HG03066 (cell line): ENCODE measurements around the gene SLC44A2.
A peak's percentile ranks its signal among the peaks of the same experiment; 100 is the strongest.

Source experiments
- ATAC-seq: cut with Tn5 transposase; IDR thresholded peaks from one replicate; pipeline ENCODE4 v1.9.1; 2021; ENCODE audit warnings: low read depth; ENCODE audit not compliant: unreplicated experiment

SLC44A2 gene

DNA sequence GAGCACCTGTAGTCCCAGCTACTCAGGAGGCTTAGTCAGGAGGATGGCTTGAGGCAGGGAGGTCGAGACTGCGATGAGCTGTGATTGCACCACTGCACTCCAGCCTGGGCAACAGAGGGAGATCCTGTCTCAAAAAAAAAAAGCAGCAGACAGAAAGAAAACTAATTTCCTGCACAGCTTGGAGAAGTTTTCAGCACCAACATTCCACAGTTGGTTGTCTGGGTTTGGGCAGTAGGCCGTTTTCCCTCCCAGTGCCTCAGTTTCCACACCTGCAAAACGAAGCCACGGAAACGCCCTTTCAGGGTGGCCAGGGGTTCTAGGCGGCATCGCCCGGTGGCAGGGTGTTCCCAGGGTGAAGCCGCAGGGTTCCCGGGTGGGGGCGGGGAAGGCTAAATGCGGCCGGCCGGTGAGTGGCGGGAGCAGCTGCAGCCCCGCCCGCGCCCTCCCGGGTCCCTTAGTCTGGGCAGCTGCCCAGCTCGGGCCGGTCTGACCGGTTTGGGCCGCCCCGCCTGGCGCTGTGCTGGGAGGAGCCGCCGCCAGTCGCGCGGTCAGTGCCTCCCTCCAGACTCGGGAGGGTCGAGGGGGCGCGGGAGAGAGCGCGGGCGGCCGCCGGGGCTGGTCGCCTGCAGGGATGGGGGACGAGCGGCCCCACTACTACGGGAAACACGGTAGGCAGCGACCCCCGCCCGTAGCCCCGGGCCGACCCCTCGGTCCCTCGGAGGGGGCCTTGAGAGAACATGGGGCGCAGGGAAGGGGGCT lies at the start of gene SLC44A2:
Gene SLC44A2 (plus strand): TSS at position 551 of the 759 bp plus-strand sequence. CDS start 81 bp downstream, at position 632.
- ATAC-seq = no peak

DNA sequence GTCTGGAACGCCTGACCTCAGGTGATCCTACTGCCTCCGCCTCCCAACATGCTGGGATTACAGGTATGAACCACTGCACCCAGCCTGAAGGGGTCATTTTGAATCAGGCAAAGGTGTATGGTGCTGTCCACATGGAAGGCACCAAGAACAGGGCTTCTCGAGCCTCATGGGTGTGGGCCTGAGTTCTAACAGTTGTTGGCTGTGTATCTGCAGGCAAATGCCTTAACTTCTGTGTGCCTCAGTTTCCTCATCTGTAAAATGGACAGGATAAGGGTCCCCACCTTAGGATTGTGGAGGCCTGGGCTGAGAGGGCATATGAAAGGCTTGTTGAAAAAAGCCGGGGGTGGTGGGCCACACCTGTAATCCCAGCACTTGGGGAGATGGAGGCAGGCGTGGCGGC lies 47.4 kb upstream of the SLC44A2 start:
- no peak for ATAC-seq

DNA sequence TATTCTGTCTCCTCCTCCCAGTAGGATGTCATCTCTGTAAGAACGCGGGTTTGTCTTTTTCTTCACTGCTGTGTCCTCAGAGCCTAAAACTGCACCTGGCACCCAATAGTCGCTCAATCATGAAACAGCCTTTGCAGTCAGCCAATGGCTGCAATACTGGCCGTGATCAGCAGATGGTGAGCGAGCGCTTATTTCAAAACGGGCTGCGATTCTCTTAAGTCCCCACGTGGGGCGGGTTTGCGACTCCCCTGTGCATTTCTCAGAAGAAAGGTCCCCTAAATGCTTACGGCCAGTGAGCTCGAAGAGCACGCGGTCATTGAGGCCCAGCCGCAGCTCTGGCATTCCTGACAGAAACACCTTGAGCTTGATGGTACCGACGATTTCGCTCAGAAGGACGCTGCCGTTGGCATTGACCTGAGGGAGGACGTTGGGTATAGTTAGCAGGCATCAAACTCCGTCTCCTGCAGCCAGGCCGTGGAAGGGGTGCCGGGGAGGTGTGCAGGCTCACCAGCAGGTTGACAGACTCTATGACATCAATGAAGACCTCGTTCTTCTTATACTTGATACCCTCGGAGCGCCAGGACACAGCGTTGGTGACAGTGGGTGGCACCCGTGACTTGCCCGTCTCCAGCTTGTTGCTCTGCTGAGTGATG lies 44.2 kb upstream of the SLC44A2 start:
- ATAC-seq = no peak

DNA sequence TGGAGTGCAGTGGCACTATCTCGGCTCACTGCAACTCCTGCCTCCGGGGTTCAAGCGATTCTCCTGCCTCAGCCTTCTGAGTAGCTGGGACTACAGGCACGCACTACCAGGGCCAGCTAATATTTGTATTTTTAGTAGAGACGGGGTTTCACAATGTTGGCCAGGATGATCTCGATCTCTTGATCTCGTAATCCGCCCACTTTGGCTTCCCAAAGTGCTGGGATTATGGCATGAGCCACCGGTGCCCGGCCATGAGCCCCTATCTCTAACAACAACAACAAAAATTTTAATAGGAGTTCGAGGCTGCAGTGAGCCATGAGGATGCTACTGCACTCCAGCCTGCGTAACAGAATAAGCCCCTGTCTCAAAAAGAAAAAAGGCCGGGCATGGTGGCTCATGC lies 43.3 kb upstream of the SLC44A2 start:
- no peak for ATAC-seq

DNA sequence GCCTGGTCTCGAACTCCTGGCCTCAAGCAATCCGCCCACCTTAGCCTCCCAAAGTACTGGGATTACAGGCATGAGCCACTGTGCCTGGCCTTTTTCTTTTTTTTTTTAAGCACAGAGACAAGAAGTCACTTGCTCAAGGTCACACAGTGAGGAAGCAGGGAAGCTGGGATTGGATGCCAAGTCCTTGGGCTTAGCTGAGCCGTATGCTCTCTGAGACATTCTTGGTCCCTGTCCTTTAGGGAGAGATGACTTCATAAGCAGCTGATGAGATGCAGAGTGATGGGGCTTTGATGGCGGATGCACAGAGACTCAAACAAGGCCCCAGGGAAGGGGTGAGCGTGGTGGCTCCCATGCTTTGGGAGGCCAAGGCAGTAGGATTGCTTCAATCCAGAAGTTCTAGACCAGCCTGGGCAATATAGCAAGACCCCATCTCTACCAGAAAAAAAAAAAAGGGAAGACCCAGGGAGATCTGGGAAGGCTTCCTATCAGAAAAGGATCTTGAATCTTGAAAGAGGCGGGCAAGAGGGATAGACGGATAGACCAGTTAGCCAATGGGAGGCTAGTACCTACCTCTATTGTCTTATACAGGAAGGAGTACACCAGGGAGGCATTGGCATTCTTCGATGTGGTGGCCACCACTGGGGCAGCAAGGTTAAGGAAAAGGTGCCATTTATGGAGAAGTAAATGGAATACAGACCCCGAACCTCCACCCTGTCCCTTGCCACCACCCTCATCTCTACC lies 42.1 kb upstream of the SLC44A2 start:
- ATAC-seq = no peak

DNA sequence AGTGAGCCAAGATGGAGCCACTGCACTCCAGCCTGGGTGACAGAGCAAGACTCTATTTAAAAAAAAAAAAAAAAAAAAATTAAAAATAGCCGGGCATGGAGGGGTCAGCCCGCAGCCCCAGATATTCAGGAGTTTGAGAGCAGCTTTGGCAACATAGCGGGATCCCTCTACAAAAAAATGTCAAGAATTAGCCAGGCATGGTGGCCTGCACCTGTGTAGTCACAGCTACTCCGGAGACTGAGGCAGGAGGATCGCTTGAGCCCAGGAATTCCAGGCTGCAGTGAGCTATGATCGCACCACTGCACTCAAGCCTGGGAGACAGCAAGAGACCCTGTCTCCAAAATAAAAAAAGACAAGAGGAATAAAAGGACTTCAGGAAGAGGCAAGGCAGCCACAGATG lies 39.0 kb upstream of the SLC44A2 start:
- no peak for ATAC-seq

DNA sequence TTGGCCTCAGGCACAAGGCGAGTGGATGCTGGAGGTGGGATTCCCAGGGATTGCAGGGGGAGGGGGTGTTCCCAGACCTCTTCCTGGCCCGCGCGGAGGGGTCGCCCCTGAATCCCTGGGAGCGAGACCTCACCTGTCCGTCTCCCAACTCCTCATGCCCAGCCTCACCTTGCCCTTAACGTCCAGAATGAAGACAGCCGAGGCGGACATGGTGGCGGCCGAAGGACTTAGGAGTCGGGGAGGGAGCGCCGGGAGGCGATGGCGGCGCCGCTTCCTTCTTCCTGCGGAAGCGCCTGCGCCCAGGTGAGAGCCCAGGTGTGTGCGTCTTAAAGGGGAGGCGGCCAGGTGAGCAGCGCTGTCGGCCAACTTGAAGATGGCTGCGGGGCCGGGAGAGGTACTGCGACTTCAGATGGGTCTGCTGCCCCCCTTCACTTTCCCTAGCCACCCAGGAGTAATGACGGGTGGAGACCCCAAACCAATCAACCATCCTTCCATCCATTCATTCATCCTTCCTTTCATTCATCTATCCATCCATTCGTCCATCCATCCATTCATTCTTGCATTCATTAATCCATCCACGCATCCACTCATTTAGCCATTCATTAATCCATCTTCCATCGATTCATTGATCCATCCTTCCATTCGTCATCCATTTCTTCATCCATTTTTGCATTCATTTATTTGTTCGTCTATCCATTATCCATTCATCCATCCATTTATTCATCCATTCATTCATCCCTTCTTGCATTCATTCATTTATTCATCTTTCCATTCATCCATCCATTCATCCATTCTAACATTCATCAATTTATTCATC lies 38.1 kb upstream of the SLC44A2 start, which contains the start of gene AP1M2:
Gene AP1M2 (minus strand): TSS at position 291 of the 817 bp plus-strand sequence. CDS start 81 bp downstream, at position 210.
- no peak for ATAC-seq

DNA sequence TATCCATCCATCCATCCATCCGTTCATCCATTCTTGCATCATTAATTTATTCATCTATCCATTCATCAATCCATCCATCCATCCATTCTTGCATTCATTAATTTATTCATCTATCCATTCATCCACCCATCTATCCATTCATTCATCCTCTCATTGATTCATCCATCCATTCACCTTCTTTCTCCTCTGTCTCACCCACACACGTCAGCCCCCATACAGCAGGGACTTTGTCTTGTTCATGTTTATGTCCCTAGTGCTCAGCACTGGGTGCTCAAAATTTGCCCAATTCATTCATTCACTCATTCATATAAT lies 37.6 kb upstream of the SLC44A2 start:
- no peak for ATAC-seq

DNA sequence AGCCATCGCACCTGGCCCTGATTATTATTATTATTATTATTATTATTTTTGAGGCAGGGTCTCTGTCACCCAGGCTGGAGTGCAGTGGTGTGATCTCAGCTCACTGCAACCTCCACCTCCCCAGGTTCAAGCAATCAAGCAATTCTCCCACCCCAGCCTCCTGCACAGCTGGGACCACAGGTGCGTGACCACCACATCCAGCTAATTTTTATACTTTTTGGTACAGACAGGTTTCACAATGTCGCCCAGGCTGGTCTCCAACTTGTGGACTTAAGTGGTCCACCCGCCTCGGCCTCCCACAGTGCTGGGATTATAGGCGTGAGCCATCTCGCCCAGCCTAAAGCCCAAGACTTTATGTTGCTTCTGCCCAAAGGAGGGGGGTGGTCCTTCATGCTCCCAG lies 32.2 kb upstream of the SLC44A2 start:
- ATAC-seq = no peak

DNA sequence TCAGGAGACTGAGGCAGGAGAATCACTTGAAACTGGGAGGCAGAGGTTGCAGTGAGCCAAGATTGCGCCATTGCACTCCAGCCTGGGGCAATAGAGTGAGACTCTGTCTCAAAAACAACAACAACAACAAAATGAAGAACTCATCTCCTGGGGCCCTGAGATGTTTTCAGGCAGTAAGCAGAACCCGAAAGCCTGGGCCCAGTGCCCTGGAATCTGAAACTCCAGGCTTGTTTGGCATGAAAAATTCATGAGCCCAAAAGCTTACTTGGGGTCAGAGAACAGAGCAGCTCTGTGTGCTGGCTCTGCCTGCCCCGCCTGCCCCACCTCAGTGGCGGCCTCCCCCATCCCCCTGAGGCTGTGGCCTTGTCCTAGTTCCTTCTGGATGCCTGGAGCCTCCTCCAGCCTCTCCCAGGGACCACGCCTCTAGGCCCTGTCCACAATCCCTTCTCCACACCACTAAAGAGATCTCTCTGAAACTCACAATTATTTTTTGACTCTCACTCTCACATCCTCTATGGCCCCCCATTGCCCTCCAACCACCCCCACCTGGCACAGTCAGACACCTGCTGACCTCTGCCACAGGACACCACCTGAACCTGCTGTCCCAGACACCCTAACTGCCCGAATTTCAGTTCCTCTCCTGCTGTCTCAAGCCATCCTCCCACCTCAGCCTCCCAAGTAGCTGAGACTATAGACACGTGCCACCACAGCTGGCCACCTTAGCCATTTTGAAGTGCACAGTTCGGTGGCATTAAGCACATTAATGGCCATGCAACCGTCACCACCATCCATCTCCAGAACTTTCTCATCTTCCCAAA lies 31.3 kb upstream of the SLC44A2 start:
- peak; percentile 58 for ATAC-seq

DNA sequence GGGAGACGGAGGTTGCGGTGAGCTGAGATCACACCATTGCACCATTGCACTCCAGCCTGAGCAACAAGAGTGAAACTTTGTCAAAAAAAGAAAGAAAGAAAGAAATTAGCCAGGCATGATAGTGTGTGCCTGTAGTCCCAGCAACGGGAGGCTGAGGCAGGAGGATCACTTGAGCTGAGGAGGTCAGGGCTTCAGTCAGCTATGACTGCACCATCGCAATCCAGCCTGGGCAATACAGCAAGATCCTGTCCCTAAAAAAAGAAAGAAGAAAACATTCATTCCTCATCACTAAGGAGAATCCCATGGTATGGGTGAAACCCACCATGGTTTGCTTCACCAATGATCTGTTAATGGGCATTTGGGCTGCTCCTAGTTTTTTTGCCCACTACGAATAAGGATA lies 25.2 kb upstream of the SLC44A2 start:
- no peak for ATAC-seq

DNA sequence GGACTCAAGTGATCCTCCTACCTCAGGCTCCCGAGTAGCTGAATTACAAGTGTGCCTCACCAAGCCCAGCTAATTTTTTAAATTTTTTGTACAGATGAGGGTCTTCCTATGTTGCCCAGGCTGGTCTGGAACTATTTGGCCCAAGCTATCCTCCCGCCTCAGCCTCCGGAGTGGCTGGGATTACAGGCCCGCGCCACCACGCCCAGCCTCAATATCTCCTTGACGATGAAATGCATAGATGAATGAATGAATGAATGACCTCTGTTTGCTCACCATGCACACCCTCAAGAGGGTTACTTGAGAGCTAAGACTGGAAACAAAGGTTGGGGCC lies 23.4 kb upstream of the SLC44A2 start:
- ATAC-seq = no peak

DNA sequence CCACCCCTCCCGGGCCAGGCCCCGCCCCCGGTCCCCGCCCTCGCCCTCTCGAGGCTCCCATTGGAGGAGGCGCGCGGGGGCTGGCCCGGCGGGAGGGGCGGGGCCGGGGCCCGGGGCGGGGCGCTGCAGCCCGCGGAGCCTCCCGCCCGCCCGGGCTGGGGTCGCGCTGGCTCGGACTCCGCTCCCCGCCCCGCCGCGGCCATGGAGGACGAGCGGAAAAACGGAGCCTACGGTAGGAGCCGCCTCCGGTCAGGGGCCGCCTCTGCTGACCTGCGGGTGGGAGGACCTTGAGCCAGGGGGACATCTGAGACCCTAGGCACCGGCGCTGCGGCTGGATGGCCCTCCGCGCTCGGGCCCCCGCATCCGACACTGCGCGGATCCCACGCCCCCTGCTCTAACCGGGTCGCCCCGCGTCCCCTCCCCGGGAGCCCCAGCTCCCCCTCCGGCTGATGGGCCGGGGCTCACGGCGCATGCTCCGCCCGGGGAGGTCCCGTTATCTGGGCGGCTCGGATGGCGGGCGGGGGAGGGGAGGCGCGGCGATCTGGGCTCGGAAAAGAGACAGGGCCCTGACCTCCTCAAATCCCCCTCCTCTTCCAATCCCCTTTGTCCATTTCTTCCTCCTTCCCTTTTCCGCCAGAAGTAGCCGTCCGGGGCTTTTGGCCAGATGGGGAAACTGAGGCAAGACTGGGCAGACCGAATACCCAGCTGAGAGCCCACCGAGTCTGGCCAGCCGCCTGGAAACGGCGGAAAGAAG lies 22.8 kb upstream of the SLC44A2 start:
- no peak for ATAC-seq

DNA sequence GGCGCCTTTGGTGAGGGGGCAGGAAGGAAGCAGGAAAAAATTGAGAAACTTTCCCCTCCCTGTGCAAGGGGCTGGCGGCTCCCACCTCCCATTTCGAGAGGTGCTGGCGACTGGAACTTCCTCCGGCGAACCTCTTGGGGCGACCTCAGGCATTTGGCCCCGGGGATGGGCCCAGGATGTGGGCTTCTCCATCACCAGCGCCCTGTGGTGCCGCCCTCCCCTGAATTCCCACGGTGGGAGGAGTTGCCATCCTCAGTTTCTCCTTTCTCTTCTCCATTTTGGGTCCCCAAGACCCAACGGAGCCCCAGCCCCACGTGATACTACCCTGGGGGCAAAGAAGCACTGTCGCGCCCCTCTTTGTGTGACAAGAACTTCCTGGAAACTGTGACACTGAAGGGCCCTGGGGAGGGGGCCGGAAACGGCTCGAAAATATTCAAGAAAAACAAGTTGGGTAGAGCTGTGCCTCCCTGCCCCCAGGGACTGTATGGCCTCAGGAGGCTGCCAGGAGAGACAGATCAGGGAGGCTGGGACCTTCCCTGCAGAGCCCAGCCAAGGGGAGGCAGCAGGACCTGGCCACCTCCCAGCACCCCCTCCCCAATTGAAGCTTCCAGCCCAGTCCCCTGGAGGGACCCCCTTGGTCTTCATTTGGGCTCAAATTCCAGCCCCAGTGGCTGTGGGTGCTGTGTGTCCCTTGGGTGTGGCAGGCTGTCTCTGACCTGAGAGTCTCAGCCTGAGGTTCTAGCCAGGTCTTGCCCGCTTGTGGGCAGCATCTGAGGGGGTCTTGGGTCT lies 22.1 kb upstream of the SLC44A2 start:
- ATAC-seq = no peak

DNA sequence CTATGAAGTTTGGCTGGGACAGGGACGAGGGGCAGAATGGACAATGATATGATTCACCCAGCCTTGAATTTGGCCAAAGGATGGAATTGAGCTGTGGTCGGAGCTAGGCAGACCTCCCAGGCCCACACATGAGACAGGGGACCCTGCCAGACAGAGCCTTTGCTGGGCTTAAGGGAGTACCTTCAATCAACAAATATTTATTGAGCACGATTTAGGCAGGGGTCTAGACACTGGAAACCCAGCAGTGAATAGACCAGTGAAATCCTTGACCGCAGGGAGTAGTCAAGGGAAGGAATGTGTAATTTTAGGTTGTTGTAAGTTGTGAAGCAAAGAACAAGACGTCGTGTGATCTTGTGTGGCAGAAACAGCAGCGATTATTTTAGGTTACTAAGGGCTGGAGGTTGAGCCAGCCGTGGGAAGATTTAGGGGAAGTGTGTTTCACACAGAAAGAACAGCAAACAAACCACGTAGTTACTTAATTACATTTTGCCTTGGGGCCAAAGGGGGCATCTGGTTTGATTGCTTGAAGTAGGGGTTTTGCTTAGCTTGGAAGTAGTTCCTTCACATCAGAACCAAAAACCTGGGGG lies 21.4 kb upstream of the SLC44A2 start:
- no peak for ATAC-seq

DNA sequence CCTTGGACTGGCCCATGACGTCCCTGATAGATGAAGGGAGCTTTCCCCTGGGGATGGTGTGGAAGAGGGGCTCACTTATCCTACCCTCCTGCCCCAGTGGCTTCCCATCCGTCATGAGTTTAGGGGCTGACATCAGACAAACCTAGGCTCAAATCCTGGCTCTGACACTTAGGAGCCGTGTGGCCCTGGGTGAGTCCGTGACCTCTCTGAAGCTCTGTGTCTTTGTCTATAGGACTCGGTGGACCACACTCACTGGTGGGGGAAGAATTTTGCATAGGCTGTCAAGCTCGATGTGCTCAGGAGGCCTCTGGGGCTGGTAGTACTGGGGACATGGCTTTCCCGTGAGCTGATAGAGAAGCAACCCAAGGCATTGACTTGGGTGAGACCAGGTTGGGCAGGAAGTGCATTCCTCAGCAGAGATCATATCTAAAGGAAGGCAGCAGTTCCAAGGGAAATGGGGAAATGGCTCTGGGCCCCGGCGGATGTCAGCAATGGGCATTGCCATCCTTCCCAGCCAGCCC lies 20.8 kb upstream of the SLC44A2 start:
- ATAC-seq = no peak

DNA sequence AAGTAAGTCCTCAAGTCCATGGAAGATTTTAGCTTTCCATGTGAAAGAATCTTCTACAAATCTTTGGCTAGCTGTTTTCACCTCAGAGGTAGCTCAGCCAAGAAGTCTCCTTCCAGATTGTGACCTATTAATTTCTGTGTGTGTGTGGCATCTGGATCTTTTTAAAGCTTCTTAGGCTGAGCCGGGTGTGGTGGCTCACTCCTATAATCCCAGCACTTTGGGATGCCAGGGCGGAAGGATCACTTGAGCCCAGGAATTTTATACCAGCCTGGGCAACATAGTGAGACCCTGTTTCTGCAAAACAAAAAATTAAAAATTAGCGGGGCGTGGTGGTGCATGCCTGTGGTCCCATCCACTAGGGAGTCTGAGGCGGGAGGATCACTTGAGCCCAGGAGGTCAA lies 13.4 kb upstream of the SLC44A2 start:
- no peak for ATAC-seq

DNA sequence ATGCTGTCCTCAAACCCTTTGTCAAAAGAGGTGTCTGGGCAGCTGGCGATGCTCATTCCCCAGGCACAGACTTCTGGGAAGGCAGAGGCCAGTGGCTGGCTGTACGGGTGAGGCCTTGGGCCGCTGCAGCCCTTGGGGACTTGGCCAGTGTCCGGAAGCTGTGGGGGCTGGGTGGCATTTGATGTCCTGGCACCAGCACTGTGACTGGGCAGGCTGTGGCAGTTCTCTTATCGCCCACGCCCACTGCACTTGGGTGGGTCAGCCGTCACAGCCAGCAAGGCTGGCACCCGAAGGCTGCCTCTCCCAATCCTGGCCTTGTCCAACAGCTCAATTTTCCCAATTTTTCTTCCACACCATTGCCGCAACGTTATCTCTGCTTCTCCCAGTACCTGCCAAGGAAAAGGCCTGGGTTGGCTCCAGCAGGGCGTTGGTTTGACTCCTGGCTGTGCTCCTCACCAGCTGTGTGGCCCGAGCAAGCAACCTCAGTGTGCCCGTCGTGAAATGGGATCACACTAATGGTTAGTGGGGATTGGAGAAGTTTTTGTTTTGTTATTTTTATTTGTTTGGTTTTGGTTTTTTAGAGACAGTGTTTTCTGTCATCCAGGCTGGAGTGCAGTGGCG lies 12.7 kb upstream of the SLC44A2 start:
- ATAC-seq = no peak
